Measurements from ENCODE around the gene HIVEP3. TPM values are rescaled to one million over a fixed set of nuclear protein-coding genes. Genes with fewer than 3 reads are reported as not detected.

The HIVEP3 gene
- total and polyA plus RNA-seq, 2 donors (not counting 1 experiment from before 2014, with no cell fraction given) = 2.0 to 5.1 TPM

GRCh38 chr1:41941381-41941780 is 22.7 kb upstream of the HIVEP3 start:
- Histone ChIP-seq H3K79me2 (ENCODE audit: control insufficient read depth, insufficient read depth, low read length) (no peaks in the 10 kb centered on the region), H3K27ac (ENCODE audit: low read length in 2 of 2) (no peak overlapping the region), H3K36me3 (replicated peaks in 1 of 2; ENCODE audit: control extremely low read depth in 1 of 2, control insufficient read depth in 1 of 2, extremely low read depth in 1 of 2, insufficient read depth in 2 of 2, low read length in 1 of 2) (no peaks in the 10 kb centered on the region), H3K27me3 (replicated peaks in 1 of 4; ENCODE audit: control extremely low read depth in 1 of 4, control insufficient read depth in 3 of 4, insufficient read depth in 4 of 4, low read length in 3 of 4) (no peaks in the 10 kb centered on the region), H3K9ac (ENCODE audit: low read length) (no peak overlapping the region), H4K20me1 (ENCODE audit: control insufficient read depth, insufficient read depth, low read length, poor library complexity, severe bottlenecking) (no peaks in the 10 kb centered on the region), H3K4me1 (ENCODE audit: control insufficient read depth in 2 of 2, insufficient read depth in 2 of 2, low read length in 2 of 2) (no peaks in the 10 kb centered on the region), H3K4me2 (replicated peaks; ENCODE audit: low read depth, low read length, poor library complexity, severe bottlenecking) (no peak overlapping the region), H2AFZ (ENCODE audit: insufficient read depth, low read depth, low read length, poor library complexity, severe bottlenecking) (no peak overlapping the region), H3K4me3 (ENCODE audit: control extremely low read depth in 1 of 5, extremely low read depth in 1 of 5, insufficient read depth in 1 of 5, low read depth in 2 of 5, low read length in 4 of 5) (no peak overlapping the region), H3K9me3 (ENCODE audit: control extremely low read depth in 1 of 3, control insufficient read depth in 2 of 3, insufficient read depth in 1 of 3, low read length in 2 of 3) (peaks cover 3 to 7% (median 4%) of the 10 kb centered on the region in 3 donors)
- POLR2A ChIA-PET = no interaction called here
- Mint-ChIP-seq H3K4me1 (no peaks in the 10 kb centered on the region), H3K4me3 (no peak overlapping the region), H3K27me3 (peaks cover 21% of the 10 kb centered on the region), H3K27ac (no peak overlapping the region), H3K9me3 (ENCODE audit: insufficient read depth) (peaks cover 2% of the 10 kb centered on the region)
- DNase-seq = no peak
- intact Hi-C loops (cut with micrococcal nuclease) = no loop called here
- no peak for TF ChIP-seq EZH2 (IDR thresholded peaks at IDR 0.05; ENCODE audit: borderline replicate concordance, insufficient read depth, low read depth, low read length, poor library complexity, severe bottlenecking)
- TF ChIP-seq CTCF (IDR thresholded peaks at IDR 0.05) = no peak
- CTCF ChIA-PET = no interaction called here
- no peak for ATAC-seq (ENCODE audit: low read depth)
- whole genome bisulfite sequencing (ENCODE audit: insufficient coverage) = 80% methylated on average over 1 of the region's 1 CpG

- Histone ChIP-seq H3K4me1 (ENCODE audit: control insufficient read depth in 2 of 2, insufficient read depth in 2 of 2, low read length in 2 of 2) (no peaks in the 10 kb centered on the region), H3K27ac (ENCODE audit: low read length in 2 of 2) (no peak overlapping the region), H3K9me3 (ENCODE audit: control extremely low read depth in 1 of 3, control insufficient read depth in 2 of 3, insufficient read depth in 1 of 3, low read length in 2 of 3) (peaks cover 3 to 4% (median 4%) of the 10 kb centered on the region in 3 donors), H3K79me2 (ENCODE audit: control insufficient read depth, insufficient read depth, low read length) (no peaks in the 10 kb centered on the region), H3K9ac (ENCODE audit: low read length) (no peak overlapping the region), H3K4me3 (ENCODE audit: control extremely low read depth in 1 of 5, extremely low read depth in 1 of 5, insufficient read depth in 1 of 5, low read depth in 2 of 5, low read length in 4 of 5) (no peak overlapping the region), H3K4me2 (replicated peaks; ENCODE audit: low read depth, low read length, poor library complexity, severe bottlenecking) (no peak overlapping the region), H4K20me1 (ENCODE audit: control insufficient read depth, insufficient read depth, low read length, poor library complexity, severe bottlenecking) (no peaks in the 10 kb centered on the region), H2AFZ (ENCODE audit: insufficient read depth, low read depth, low read length, poor library complexity, severe bottlenecking) (no peak overlapping the region), H3K27me3 (replicated peaks in 1 of 4; ENCODE audit: control extremely low read depth in 1 of 4, control insufficient read depth in 3 of 4, insufficient read depth in 4 of 4, low read length in 3 of 4) (no peaks in the 10 kb centered on the region), H3K36me3 (replicated peaks in 1 of 2; ENCODE audit: control extremely low read depth in 1 of 2, control insufficient read depth in 1 of 2, extremely low read depth in 1 of 2, insufficient read depth in 2 of 2, low read length in 1 of 2) (no peaks in the 10 kb centered on the region)
- DNase-seq (no peak), ATAC-seq (ENCODE audit: low read depth) (no peak)
- Mint-ChIP-seq H3K27me3 (peaks cover 26% of the 10 kb centered on the region), H3K9me3 (ENCODE audit: insufficient read depth) (peaks cover 2% of the 10 kb centered on the region), H3K4me3 (no peak overlapping the region), H3K4me1 (no peaks in the 10 kb centered on the region), H3K27ac (no peak overlapping the region)
- intact Hi-C loops (cut with micrococcal nuclease) = no loop called here
- TF ChIP-seq CTCF (IDR thresholded peaks at IDR 0.05) = no peak
- TF ChIP-seq EZH2 (IDR thresholded peaks at IDR 0.05; ENCODE audit: borderline replicate concordance, insufficient read depth, low read depth, low read length, poor library complexity, severe bottlenecking) = no peak
- POLR2A ChIA-PET = no interaction called here
- WGBS (ENCODE audit: insufficient coverage) = 83% methylated on average over 1 of the region's 5 CpGs
- CTCF ChIA-PET = no interaction called here
Observed at GRCh38 chr1:41939194-41939593, 20.5 kb upstream of the HIVEP3 start.
